Pancreas (tissue), 10 donors: ENCODE results near the gene CDKN1A. TPM values are rescaled to one million over a fixed set of nuclear protein-coding genes. Genes with fewer than 3 reads are reported as not detected.

Source experiments
- ATAC-seq, 4 donors: fragments of 200-7000 bp; cut with Tn5 transposase; one replicate each; pipeline versions ENCODE4 v1.8.0 to v1.9.1; 2020; ENCODE audit warnings: mild to moderate bottlenecking in 4 of 4, moderate library complexity in 4 of 4
- DNase-seq, 6 donors: peaks; one replicate each; pipeline ENCODE4 v3.0.0-alpha.2; 2020
- FAIRE-seq: peaks from 2 replicates; lab custom pipeline; 2012; peaks lifted over from hg19 to GRCh38; lab: Jason Lieb, UNC
- H3K27ac ChIP-seq, 4 donors: fragments of 200-600 bp; sonication (generic); 1 replicate in 3 of 4; 2 replicates in 1 of 4; pipeline versions ENCODE4 v1.5.0 to v1.8.0; 2020
- H3K27me3 ChIP-seq, 4 donors: fragments of 200-600 bp; one replicate each; pipeline ENCODE4 v1.8.0; 2021
- H3K36me3 ChIP-seq, 3 donors: fragments of 200-600 bp; sonication (generic) in 1 of 3; one replicate each; pipeline versions ENCODE4 v1.5.0 to v1.8.0; 2020 to 2021
- H3K4me1 ChIP-seq, 3 donors: fragments of 200-600 bp; one replicate each; pipeline ENCODE4 v1.8.0; 2021
- H3K4me3 ChIP-seq, 4 donors: fragments of 200-600 bp; sonication (generic) in 2 of 4; one replicate each; pipeline versions ENCODE4 v1.5.0 to v1.8.0; 2020 to 2021
- H3K9me3 ChIP-seq, 4 donors: fragments of 200-600 bp; one replicate each; pipeline ENCODE4 v1.8.0; 2021
- CTCF ChIP-seq, 4 donors: fragments of 200-600 bp; sonication (generic) in 3 of 4; IDR thresholded peaks; one replicate each; pipeline versions ENCODE4 v1.5.0 to v1.8.0; 2021; ENCODE audit warnings: antibody characterized with exemption in 4 of 4
- WGBS, 2 donors: extraction: QIAGEN DNeasy Blood & Tissue Kit; methylation state at CpG; one replicate each; pipeline ENCODE4 v1.1.7; 2013; 5-methylcytosine and 5-hydroxymethylcytosine counted together
- intact Hi-C, 3 donors: fragments of 100-400 bp; cut with DNase I; formaldehyde crosslinking; loops; one replicate each; pipeline versions ENCODE4 v1.11.1 to v1.14.2; 2022
- polyA plus RNA-seq, 2 donors: library from polyadenylated mRNA; stranded (reverse); fragments of 200-250 nt; gene quantifications; one replicate each; pipeline ENCODE4 v1.2.3, GENCODE V29; 2013
- total RNA-seq, 6 donors: library from RNA; stranded (reverse); fragmentation: NEBNext Ultra II Directional in 4 of 6; extraction: Animal tissue kit (Norgen Biotek cat#: 25700) in 4 of 6; gene quantifications; one replicate each; pipeline versions ENCODE4 v1.2.1 to v1.2.4, GENCODE V29; 2021 to 2023
- donor health status: healthy with polysubstance abuse.
- donor health status: DM: no; HTN: no; CAD: no; lungs with moderate emphysema.
- donor health status: DM: no; HTN: no; CAD: no.
- donor health status: control.
- donor health status: control.
- donor health status: Bipolar disorder and iron deficiency.
- donor health status: DM: yes; HTN: yes; CAD: no.
- donor health status: DM: no; HTN: no; CAD: no.
- donor health status: DM: no; HTN: no; CAD: no.
- donor health status: DM: yes; HTN: yes; CAD: no.

CDKN1A gene
- total and polyA plus RNA-seq, 8 donors, result 22.3 to 178 (median 44.1) TPM

GRCh38 chr6:36666826-36667591, 11.5 kb upstream of the CDKN1A start:
- ATAC-seq, result peak; percentile 88 to 91 (median 90)
- 21 to 26% methylated on average over 9 of the region's 9 CpGs for WGBS, 2 donors
- H3K27me3 ChIP-seq, result no peaks in the 10 kb centered on the region
- no peaks in the 10 kb centered on the region for H3K9me3 ChIP-seq
- TF ChIP-seq CTCF (IDR thresholded peaks at IDR 0.05), result no peak
- no peaks in the 10 kb centered on the region for H3K36me3 ChIP-seq
- no peak overlapping the region for H3K4me3 ChIP-seq
- H3K27ac ChIP-seq, result peak overlapping the region; percentile 42 to 63 (median 53)
- peaks cover 16 to 28% (median 23%) of the 10 kb centered on the region in 3 donors for H3K4me1 ChIP-seq
- DNase-seq, result peak; percentile 78 to 93 (median 86)
- no peak for FAIRE-seq
- intact Hi-C loops, result no loop called here

- Histone ChIP-seq H3K36me3 (no peaks in the 10 kb centered on the region), H3K27me3 (no peaks in the 10 kb centered on the region), H3K4me3 (no peak overlapping the region), H3K4me1 (peaks cover 13 to 16% (median 16%) of the 10 kb centered on the region in 3 donors), H3K9me3 (no peaks in the 10 kb centered on the region), H3K27ac (no peak overlapping the region)
- DNase-seq, result no peak
- TF ChIP-seq CTCF (IDR thresholded peaks at IDR 0.05), result no peak
- WGBS, 2 donors, result 81% methylated on average over 7 of the region's 7 CpGs
- no peak for FAIRE-seq
- intact Hi-C loops, result no loop called here
- ATAC-seq, result no peak
Observed at GRCh38 chr6:36668591-36668990, 9.9 kb upstream of the CDKN1A start.

GRCh38 chr6:36669002-36669401, 9.5 kb upstream of the CDKN1A start:
- H3K36me3 ChIP-seq, result no peaks in the 10 kb centered on the region
- 91 to 96% methylated on average over 6 of the region's 6 CpGs for WGBS, 2 donors
- ATAC-seq (no peak), FAIRE-seq (no peak), DNase-seq (no peak)
- H3K4me1 ChIP-seq, result peaks cover 13 to 16% (median 16%) of the 10 kb centered on the region in 3 donors
- no peaks in the 10 kb centered on the region for H3K9me3 ChIP-seq
- H3K4me3 ChIP-seq, result no peak overlapping the region
- no peaks in the 10 kb centered on the region for H3K27me3 ChIP-seq
- intact Hi-C loops, result no loop called here
- no peak overlapping the region for H3K27ac ChIP-seq
- no peak for TF ChIP-seq CTCF (IDR thresholded peaks at IDR 0.05)

GRCh38 chr6:36670271-36670670, 8.2 kb upstream of the CDKN1A start:
- FAIRE-seq (no peak), ATAC-seq (no peak), DNase-seq (no peak)
- Histone ChIP-seq H3K36me3 (no peaks in the 10 kb centered on the region), H3K4me1 (peaks cover 13 to 16% (median 16%) of the 10 kb centered on the region in 3 donors), H3K27ac (no peak overlapping the region), H3K27me3 (no peaks in the 10 kb centered on the region), H3K9me3 (no peaks in the 10 kb centered on the region), H3K4me3 (no peak overlapping the region)
- intact Hi-C loops, result no loop called here
- TF ChIP-seq CTCF (IDR thresholded peaks at IDR 0.05), result no peak
- 93 to 95% methylated on average over 7 of the region's 7 CpGs for WGBS, 2 donors
